ENCODE data around the gene PTCH2. TPM values are rescaled to one million over a fixed set of nuclear protein-coding genes. Genes with fewer than 3 reads are reported as not detected.

PTCH2 gene
- total RNA-seq, 1 donor from 2014 or later: 0.35 TPM

Other genes starting within 250 kb of the PTCH2 start
- gene TMEM53, start 168.8 kb downstream of the PTCH2 start, total RNA-seq: 9.8 TPM
- gene ARMH1, start 168.5 kb downstream of the PTCH2 start, total RNA-seq: 0.70 TPM
- gene RNU5D-1, start 112.1 kb downstream of the PTCH2 start, total RNA-seq: not detected
- gene KIF2C, start 103.4 kb downstream of the PTCH2 start, total RNA-seq: 1.3 TPM
- gene RPS8, start 67.7 kb downstream of the PTCH2 start, total RNA-seq: 581 TPM
- gene BEST4, start 55.1 kb downstream of the PTCH2 start, total RNA-seq: 0.11 TPM
- 8.4 TPM for gene PLK3, start 42.9 kb downstream of the PTCH2 start, total RNA-seq
- not detected for gene DYNLT4, start 35.9 kb downstream of the PTCH2 start, total RNA-seq
- 4.4 TPM for gene BTBD19, start 34.7 kb downstream of the PTCH2 start, total RNA-seq
- 26.5 TPM for gene EIF2B3, start 143.3 kb upstream of the PTCH2 start, total RNA-seq
- 18.4 TPM for gene HECTD3, start 168.1 kb upstream of the PTCH2 start, total RNA-seq
- 70.3 TPM for gene UROD, start 169.0 kb upstream of the PTCH2 start, total RNA-seq